ENCODE measurements around the gene GTF2F2.

GRCh38 chr13:45299194-45299593 lies 178.9 kb downstream of the GTF2F2 start:
- TF ChIP-seq CTCF (conservative IDR thresholded peaks at IDR 0.05; ENCODE audit: low read depth, low read length) (no peak), EZH2 (IDR thresholded peaks at IDR 0.05; ENCODE audit: borderline replicate concordance, low read depth, low read length, poor library complexity, severe bottlenecking) (no peak)
